Dedifferentiated amniotic fluid mesenchymal stem cell (primary cell): ENCODE data around the gene NFKB1.

Source experiments
- DNase-seq: peaks from one replicate; pipeline ENCODE4 v3.0.0-alpha.2; 2016; ENCODE audit errors: extremely low spot score

The NFKB1 gene

GRCh38 chr4:102624505-102624904 is 123.3 kb downstream of the NFKB1 start:
- DNase-seq: no peak

DNA sequence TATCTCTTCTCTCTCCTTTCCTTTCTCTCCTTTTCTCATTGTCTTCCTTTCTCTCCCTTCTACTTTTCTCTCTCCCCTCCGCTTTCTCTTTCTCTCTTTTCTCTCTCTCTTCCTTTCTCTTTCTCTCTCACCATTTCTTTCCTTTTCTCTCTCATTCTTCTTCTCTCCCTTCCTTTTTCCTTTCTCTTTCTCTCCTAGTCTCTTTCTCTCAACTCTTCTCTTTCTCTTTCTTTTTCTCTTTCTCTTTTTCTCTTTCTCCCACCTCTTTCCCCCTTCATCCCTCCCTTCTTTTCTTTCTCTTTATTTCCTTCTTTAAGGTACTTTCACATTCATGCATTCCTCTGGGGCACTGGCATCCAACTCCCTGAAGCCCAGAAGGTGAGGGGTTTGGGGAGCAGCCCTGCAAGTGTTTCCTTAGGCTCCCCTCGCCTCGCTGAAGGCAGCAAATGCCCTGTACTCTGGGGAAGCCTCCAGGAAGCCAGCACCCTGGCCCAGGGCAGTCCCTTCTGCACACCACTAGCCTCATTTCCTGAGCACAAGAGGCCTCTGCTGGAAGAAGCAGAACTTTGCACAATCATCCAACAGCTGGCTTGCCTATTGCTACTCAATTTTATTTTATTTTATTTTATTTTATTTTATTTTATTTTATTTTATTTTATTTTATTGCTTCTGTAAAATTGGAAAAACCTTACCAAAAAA is 124.2 kb downstream of the NFKB1 start:
- DNase-seq: peak; percentile 43

DNA sequence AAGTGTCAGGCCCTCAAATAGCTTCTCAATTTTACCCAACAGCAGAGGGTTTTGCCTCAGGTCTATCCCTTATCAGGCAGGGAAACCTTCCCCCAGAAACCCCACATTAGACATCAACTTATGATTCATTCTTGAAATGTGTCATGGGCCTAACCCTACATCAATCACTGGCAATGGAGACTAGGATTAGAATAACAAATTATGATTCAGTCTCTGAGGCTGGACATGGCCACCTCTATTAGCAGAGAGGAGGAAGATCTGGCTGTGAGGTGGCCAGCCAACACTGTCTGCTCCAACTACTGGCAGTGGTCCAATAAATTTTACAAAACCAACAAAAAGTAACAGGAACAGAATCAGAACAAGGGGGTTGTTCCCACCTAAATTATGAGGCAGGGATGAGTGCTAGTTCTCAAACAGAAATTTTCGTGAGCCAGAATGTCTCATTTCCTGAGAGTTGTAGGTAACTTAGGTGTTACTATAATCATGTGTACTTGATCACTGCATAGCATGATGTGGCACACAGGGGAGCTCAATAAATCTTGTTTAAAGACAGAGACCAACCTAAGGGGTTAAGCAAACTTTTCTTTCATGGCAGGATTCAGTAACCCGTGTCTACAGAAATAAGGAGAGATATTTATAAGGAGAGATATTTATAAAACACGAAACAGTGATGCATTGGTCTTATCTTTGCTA is 126.8 kb downstream of the NFKB1 start:
- no peak for DNase-seq

DNA sequence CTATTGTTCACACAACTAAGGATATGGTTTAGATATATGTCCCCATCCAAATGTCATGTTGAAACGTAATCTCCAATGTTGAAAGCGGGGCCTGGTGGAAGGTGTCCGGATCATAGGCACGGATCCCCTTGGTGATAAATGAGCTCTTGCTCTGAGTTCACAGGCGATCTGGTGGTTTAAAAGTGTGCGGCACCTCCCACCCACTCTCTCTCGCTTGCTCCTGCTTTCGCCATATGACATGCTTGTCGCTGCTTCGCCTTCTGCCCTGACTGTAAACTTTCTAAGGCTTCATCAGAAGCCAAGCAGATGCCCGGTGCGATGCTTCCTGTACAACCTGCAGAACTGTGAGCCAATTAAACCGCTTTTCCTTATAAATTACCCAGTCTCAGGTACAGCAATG is 128.5 kb downstream of the NFKB1 start:
- DNase-seq: no peak

- no peak for DNase-seq
These were observed 130.5 kb downstream of the NFKB1 start for GRCh38 chr4:102631616-102632015.

- DNase-seq: no peak
These were observed 131.3 kb downstream of the NFKB1 start for GRCh38 chr4:102632241-102633065.

- DNase-seq: no peak
These were observed 131.9 kb downstream of the NFKB1 start for GRCh38 chr4:102633100-102633499.

DNA sequence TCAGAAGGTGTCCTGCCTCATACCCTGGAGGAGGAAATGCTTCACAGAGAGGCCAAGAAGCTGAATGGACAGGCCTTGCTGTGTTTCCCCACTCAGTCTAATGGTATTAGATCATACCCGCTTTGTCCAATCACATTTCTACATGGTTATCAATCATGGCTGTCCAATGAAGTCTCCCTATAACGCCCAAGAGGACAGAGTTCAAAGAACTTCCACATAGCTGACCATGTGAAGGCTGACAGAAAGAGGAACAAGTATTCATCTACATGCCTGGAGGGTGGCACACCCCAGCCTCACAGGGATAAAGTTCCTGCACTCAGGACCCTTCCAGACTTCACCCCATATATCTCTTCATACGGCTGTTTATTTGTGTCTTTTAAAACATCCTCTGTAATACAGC is 136.2 kb downstream of the NFKB1 start:
- DNase-seq: no peak

DNA sequence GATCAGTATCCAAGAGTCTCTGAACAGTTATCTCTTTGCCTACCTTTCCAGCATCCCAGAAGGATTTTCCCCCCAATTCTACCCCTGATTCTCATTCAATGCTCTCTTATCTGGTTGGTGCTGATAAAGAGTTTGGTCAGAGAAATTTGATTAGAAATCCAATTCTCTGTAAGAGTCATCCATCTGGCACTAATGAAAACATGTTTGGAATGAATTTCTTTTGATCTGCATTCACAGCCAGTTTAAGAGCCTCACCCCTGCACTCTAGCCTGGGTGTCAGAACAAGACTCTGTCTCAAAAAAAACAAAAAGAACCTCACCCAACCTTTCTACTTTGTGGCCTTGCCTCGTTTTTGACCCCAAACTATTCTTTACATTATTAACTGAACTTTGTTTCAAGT is 137.5 kb downstream of the NFKB1 start:
- DNase-seq: no peak

GRCh38 chr4:102639598-102639997 is 138.4 kb downstream of the NFKB1 start:
- DNase-seq: no peak

DNA sequence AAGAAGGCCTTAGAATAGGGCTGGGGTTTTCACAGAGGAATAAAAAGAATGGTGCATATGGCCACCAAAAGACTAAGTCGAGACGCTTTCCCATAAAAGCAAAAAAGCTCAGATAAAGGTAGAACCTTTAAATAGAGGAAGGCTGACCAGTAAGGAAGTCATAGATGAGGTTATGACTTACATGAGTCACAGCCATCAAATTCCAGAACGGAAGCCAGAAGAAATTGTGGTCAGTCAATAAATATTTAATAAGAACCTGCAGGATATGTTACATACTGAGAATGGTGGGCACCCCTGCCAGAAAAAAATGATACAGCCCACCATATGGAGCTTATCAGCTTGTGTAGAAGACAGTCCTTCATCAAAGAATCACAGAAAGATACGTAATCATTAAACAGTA is 139.5 kb downstream of the NFKB1 start:
- DNase-seq: no peak

GRCh38 chr4:102641793-102642192 is 140.6 kb downstream of the NFKB1 start:
- no peak for DNase-seq

- no peak for DNase-seq
These were observed 141.6 kb downstream of the NFKB1 start for GRCh38 chr4:102642631-102643298.

DNA sequence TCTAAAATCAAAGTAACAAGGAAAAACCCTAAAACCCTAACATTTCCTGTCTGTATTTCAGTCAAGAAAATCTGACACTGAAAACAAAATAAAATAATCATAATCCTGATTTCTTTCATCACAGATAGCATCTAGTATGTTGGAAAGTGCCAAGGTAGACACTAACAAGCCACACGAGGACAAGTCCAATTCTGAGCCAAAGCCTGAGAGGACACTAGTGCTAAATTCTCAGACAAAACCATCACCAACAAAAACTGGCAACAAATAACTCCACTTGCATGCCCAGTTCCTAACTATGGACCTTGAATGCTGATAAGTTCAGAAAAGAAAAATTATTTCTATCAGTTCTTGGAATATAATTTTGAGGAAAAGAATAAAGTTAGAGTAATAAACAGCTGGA is 146.0 kb downstream of the NFKB1 start:
- DNase-seq: no peak

GRCh38 chr4:102657206-102657605 is 156.0 kb downstream of the NFKB1 start:
- DNase-seq: no peak

DNA sequence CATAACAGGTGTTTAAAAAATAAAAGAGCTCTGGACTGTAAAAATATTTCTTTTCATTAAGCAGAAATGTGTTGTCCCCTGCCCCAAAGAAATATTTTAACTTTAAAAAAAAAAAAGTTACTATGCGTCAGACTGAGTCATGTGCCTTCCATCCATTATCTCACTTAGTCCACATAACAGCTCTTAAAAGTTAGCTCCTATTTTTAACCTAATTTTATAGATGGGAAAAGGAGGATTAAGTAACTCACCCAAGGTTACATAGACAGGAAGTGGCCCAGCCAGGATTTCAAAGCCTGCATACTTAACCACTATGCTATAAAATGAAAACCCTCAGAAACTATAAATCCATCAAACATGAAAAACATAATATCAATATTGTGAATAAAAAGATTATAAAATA is 161.9 kb downstream of the NFKB1 start:
- no peak for DNase-seq

GRCh38 chr4:102665527-102665926 is 164.4 kb downstream of the NFKB1 start:
- DNase-seq: no peak
